GM21529 (cell line): ENCODE measurements around the gene ZNF688.

ENCODE experiments used
- ATAC-seq: cut with Tn5 transposase; IDR thresholded peaks from one replicate; pipeline ENCODE4 v1.9.1; 2021; ENCODE audit not compliant: unreplicated experiment

The ZNF688 gene

GRCh38 chr16:30521873-30522641 is 49.5 kb downstream of the ZNF688 start:
- no peak for ATAC-seq

GRCh38 chr16:30521476-30521872 is 50.0 kb downstream of the ZNF688 start:
- ATAC-seq, result no peak
